K562 (cell line): ENCODE results near the gene BCL2L12. TPM values are rescaled to one million over a fixed set of nuclear protein-coding genes. Genes with fewer than 3 reads are reported as not detected.
A peak's percentile ranks its signal among the peaks of the same experiment; 100 is the strongest.

Experiments
- ATAC-seq: fragments of 200-7000 bp; cut with Tn5 transposase; 3 replicates; pipeline ENCODE4 v1.9.1; 2020; ENCODE audit warnings: moderate library complexity
- BruUV-seq: library from RNA; stranded (reverse); fragments of 400-500 nt; replicated peaks from 2 replicates; lab custom pipeline; 2021; lab: Mats Ljungman, UMichigan
- CTCF ChIA-PET: fragments of 300-600 bp; formaldehyde crosslinking; extraction: SDS; loops from one replicate; lab custom pipeline; 2021; ENCODE audit warnings: low intra/inter-chr PET ratio; lab: Yijun Ruan, JAX
- POLR2A ChIA-PET: fragments of 300-600, 350-650 bp; sonication (Branson Sonifier 250); formaldehyde crosslinking; extraction: SDS; loops from one replicate; lab custom pipeline; 2021; ENCODE audit warnings: antibody characterized with exemption, inconsistent platforms; lab: Yijun Ruan, JAX
- DNase-seq, 4 experiments: peaks; one replicate each; pipeline versions ENCODE4 v3.0.0 to v3.0.0-alpha.2; 2011 to 2018; ENCODE audit warnings: low spot score in 3 of 4, mixed read lengths in 3 of 4; ENCODE audit errors: extremely low read depth in 1 of 4
- FAIRE-seq: peaks from 2 replicates; lab custom pipeline; 2011; peaks lifted over from hg19 to GRCh38; lab: Jason Lieb, UNC
- H2AFZ ChIP-seq: 2 replicates; pipeline ENCODE4 v1.6.0; 2011; ENCODE audit warnings: low read depth, low read length, control low read depth, inconsistent platforms
- H3K27ac ChIP-seq: fragments of 200-600 bp; 3 replicates; pipeline ENCODE4 v1.8.0; 2011; ENCODE audit warnings: low read depth, mild to moderate bottlenecking, control low read depth, inconsistent platforms, low read length, moderate library complexity, mixed read lengths; ENCODE audit errors: extremely low read depth
- H3K27me3 ChIP-seq, 2 experiments: fragments of 300-600 bp in 1 of 2; 2 replicates in 1 of 2; 3 replicates in 1 of 2; pipeline versions ENCODE4 v1.6.0 to v1.8.0; 2011; ENCODE audit warnings: inconsistent platforms in 2 of 2, low read length in 2 of 2, mild to moderate bottlenecking in 1 of 2, mixed read lengths in 1 of 2, moderate library complexity in 1 of 2; ENCODE audit not compliant: control insufficient read depth in 2 of 2, insufficient read depth in 2 of 2
- H3K36me3 ChIP-seq: fragments of 300-600 bp; 3 replicates; pipeline ENCODE4 v1.8.0; 2011; ENCODE audit warnings: mild to moderate bottlenecking, low read length, inconsistent platforms; ENCODE audit not compliant: control insufficient read depth, insufficient read depth
- H3K4me1 ChIP-seq, 2 experiments: fragments of 200-600 bp in 1 of 2; replicated peaks in 1 of 2; 2 replicates in 1 of 2; 3 replicates in 1 of 2; pipeline versions ENCODE4 v1.5.1 to v1.8.0; 2011; ENCODE audit warnings: inconsistent platforms in 2 of 2, low read length in 2 of 2, mild to moderate bottlenecking in 1 of 2, mixed read lengths in 1 of 2, moderate library complexity in 1 of 2; ENCODE audit not compliant: control insufficient read depth in 2 of 2, insufficient read depth in 2 of 2
- H3K4me2 ChIP-seq: 2 replicates; pipeline ENCODE4 v1.6.1; 2011; ENCODE audit warnings: low read length, control low read depth, inconsistent platforms, mixed read lengths; ENCODE audit not compliant: insufficient read depth
- H3K4me3 ChIP-seq: fragments of 200-600 bp; sonication (generic), shearing (Covaris generic); 2 replicates; pipeline ENCODE4 v1.5.1; 2016; ENCODE audit warnings: control low read depth, inconsistent platforms
- H3K79me2 ChIP-seq: fragments of 200-600 bp; 3 replicates; pipeline ENCODE4 v1.8.0; 2011; ENCODE audit warnings: low read length, inconsistent platforms; ENCODE audit not compliant: control insufficient read depth, insufficient read depth
- H3K9ac ChIP-seq, 2 experiments: 2 replicates each; pipeline versions ENCODE4 v1.6.0 to v1.6.1; 2011; ENCODE audit warnings: low read depth in 2 of 2, low read length in 2 of 2, control low read depth in 1 of 2, inconsistent platforms in 1 of 2, mild to moderate bottlenecking in 1 of 2, mixed read lengths in 1 of 2; ENCODE audit not compliant: insufficient read depth in 1 of 2
- H3K9me1 ChIP-seq: one replicate; pipeline ENCODE4 v1.6.0; 2011; ENCODE audit warnings: inconsistent platforms, mild to moderate bottlenecking, low read length, moderate library complexity; ENCODE audit not compliant: control insufficient read depth, insufficient read depth
- H3K9me3 ChIP-seq: replicated peaks from 2 replicates; pipeline ENCODE4 v1.5.1; 2011; ENCODE audit warnings: low read depth, low read length, inconsistent platforms; ENCODE audit not compliant: control insufficient read depth, insufficient read depth
- H4K20me1 ChIP-seq: replicated peaks from 2 replicates; pipeline ENCODE4 v1.6.1; 2011; ENCODE audit warnings: low read length, inconsistent platforms, mixed read lengths; ENCODE audit not compliant: control insufficient read depth, insufficient read depth
- DEAF1 ChIP-seq: fragments of 450-650 bp; formaldehyde crosslinking; IDR thresholded peaks from 2 replicates; pipeline ENCODE4 v1.4.0; 2020; ENCODE audit warnings: mild to moderate bottlenecking, moderate library complexity
- POLR2B ChIP-seq: fragments of 450-650 bp; IDR thresholded peaks from 2 replicates; pipeline ENCODE4 v1.6.1; 2018; ENCODE audit warnings: low read depth; ENCODE audit not compliant: partially characterized antibody
- POLR2G ChIP-seq: fragments of 200-400 bp; formaldehyde crosslinking; IDR thresholded peaks from 2 replicates; pipeline ENCODE4 v1.6.1; 2017; ENCODE audit warnings: low read depth, mild to moderate bottlenecking, antibody characterized with exemption, low read length, moderate library complexity
- SLC30A9 ChIP-seq: fragments of 250-450 bp; sonication (Bioruptor Pico); IDR thresholded peaks from 2 replicates; pipeline ENCODE4 v1.8.0; 2022; ENCODE audit warnings: mild to moderate bottlenecking, moderate library complexity
- SUPT5H ChIP-seq: fragments of 450-650 bp; IDR thresholded peaks from 2 replicates; pipeline ENCODE4 v1.6.1; 2016
- WGBS: fragments of 100-300 bp; shearing (Covaris generic); methylation state at CpG from one replicate; pipeline ENCODE4 v1.1.6; 2016; ENCODE audit warnings: low coverage, mixed read lengths; ENCODE audit not compliant: insufficient coverage; ENCODE audit errors: missing lambda C conversion rate; 5-methylcytosine and 5-hydroxymethylcytosine counted together
- in situ Hi-C: fragments of 300-500 bp; cut with MboI; formaldehyde crosslinking; loops from 4 replicates; pipeline ENCODE4 v1.15.0; 2018; ENCODE audit warnings: inconsistent platforms, mixed read lengths
- intact Hi-C: fragments of 100-400 bp; cut with micrococcal nuclease; formaldehyde crosslinking; loops from 2 replicates; pipeline ENCODE4 v1.14.2; 2022
- polyA plus RNA-seq, 8 experiments: library from polyadenylated mRNA; depleted of rRNA in 4 of 8; stranded (reverse) in 5 of 8; unstranded in 3 of 8; fragments of >200 nt; fragmentation: Nextera tagmentation in 2 of 8; fragmentation: Illumina TruSeq in 1 of 8; extraction: Ambion mirVana in 2 of 8; extraction: Trizol in 1 of 8; gene quantifications; 2 replicates each; pipeline versions ENCODE4 v1.2.1 to v1.2.3, GENCODE V29; 2011 to 2014; ENCODE audit warnings: inconsistent platforms in 1 of 8, missing spikeins in 1 of 8
- total RNA-seq, 7 experiments: library from RNA; depleted of rRNA in 6 of 7; stranded (reverse); fragments of >200 nt in 6 of 7; fragmentation: Illumina TruSeq in 2 of 7; extraction: Trizol in 2 of 7; gene quantifications; 2 replicates each; pipeline versions ENCODE4 v1.2.1 to v1.2.3, GENCODE V29; 2011 to 2021; ENCODE audit warnings: low replicate concordance in 1 of 7

The BCL2L12 gene
- total and polyA plus RNA-seq, 9 of the 15 experiments (the other 6 are each of a cell fraction or from before 2014, with no cell fraction given): 7.4 to 263 (median 81.2) TPM

DNA sequence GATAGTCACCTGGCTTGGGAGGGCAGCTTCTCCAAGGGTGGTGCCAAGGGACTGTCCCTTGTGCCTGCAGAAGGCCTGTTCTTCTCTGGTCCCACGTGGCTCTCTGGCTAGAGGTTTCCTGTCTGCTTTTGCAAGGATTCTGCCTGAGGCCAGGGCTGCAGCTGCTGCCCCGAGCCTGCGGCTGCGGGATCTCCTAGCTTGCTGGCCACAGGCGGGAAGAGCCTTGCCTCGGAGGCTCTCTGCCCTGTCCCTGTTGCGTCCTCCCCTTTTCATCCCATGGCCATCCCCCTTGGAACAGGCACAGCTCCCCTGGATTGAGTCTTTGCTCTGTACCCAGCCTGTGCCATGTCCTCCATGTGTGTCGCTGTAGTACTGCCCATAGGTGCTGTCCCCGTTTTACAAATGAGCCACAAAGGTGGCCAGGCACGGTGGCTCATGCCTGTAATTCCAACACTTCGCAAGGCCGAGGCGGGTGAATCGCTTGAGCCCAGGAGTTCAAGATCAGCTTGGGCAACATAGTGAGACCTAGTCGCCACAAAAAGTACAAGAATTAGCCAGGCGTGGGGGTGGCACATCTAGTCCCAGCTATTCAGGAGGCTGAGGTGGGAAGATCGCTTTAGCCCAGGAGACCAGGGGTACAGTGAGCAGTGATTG is 9.2 kb upstream of the BCL2L12 start:
- H3K9me1 ChIP-seq: peaks cover 2% of the 10 kb centered on the region
- no peaks in the 10 kb centered on the region for H3K27me3 ChIP-seq
- H4K20me1 ChIP-seq: 0 out of 2 replicates have a peak, but pooled peaks cover 14% of the 10 kb centered on the region
- H3K4me2 ChIP-seq: no peak overlapping the region
- H3K9ac ChIP-seq: no peak overlapping the region
- TF ChIP-seq SLC30A9 (CRISPR knock-in tag) (no peak), POLR2G (0 out of 2 replicates have a peak, but pooled peaks have one; percentile 4)
- TF ChIP-seq, all 486 proteins: peak for 1
- FAIRE-seq (no peak), DNase-seq (no peak), ATAC-seq (no peak)
- ChIA-PET CTCF (no interaction called here), POLR2A (interaction anchor here (0.6 to 4.8 kb wide), 4 partner anchors 10 to 75 kb away, joined by 3 to 28 read pairs (median 20); partner anchors contain the start of genes BCL2L12, IRF3, PRRG2 and RRAS)
- no peak overlapping the region for H2AFZ ChIP-seq
- no peak overlapping the region for H3K4me3 ChIP-seq
- intact Hi-C loops: no loop called here
- H3K36me3 ChIP-seq: peaks cover 89% of the 10 kb centered on the region; the same call in 2 of the 3 replicates
- no peak overlapping the region for H3K27ac ChIP-seq
- H3K9me3 ChIP-seq: 0 out of 2 replicates have a peak, but pooled peaks cover 2% of the 10 kb centered on the region
- H3K79me2 ChIP-seq: no peaks in the 10 kb centered on the region
- in situ Hi-C loops: no loop called here
- H3K4me1 ChIP-seq: peaks cover 0 to 18% of the 10 kb centered on the region in 2 experiments; a peak in 2 of 5 replicates
- no TSS peak for BruUV-seq
- WGBS: 92% methylated on average over 17 of the region's 17 CpGs

GRCh38 chr19:49657493-49658138 is 8.1 kb upstream of the BCL2L12 start:
- WGBS: 91% methylated on average over 18 of the region's 22 CpGs
- no peak for ATAC-seq
- Histone ChIP-seq H3K27ac (no peak overlapping the region), H3K9me1 (peaks cover 2% of the 10 kb centered on the region), H3K27me3 (no peaks in the 10 kb centered on the region), H3K79me2 (no peaks in the 10 kb centered on the region), H3K9me3 (0 out of 2 replicates have a peak, but pooled peaks cover 2% of the 10 kb centered on the region), H3K4me2 (no peak overlapping the region), H3K9ac (peak overlapping the region in 1 of 2 experiments; percentile 74; a peak in 2 of 4 replicates), H3K36me3 (peaks cover 94% of the 10 kb centered on the region; the same call in 2 of the 3 replicates), H2AFZ (no peak overlapping the region), H4K20me1 (0 out of 2 replicates have a peak, but pooled peaks cover 14% of the 10 kb centered on the region), H3K4me1 (peaks cover 0 to 24% of the 10 kb centered on the region in 2 experiments; a peak in 2 of 5 replicates), H3K4me3 (no peak overlapping the region)
- CTCF ChIA-PET: no interaction called here
- POLR2A ChIA-PET: interaction anchor here (1.4 to 4.8 kb wide), 4 partner anchors 8 to 17 kb away, joined by 3 to 28 read pairs (median 10); partner anchors contain the start of genes BCL2L12, IRF3, RRAS and SCAF1
- in situ Hi-C loops: no loop called here
- TF ChIP-seq DEAF1 (CRISPR knock-in tag) (no peak), POLR2B (peak; percentile 20), SUPT5H (0 out of 2 replicates have a peak, but pooled peaks have one; percentile 15)
- FAIRE-seq: no peak
- no peak for DNase-seq
- intact Hi-C loops: no loop called here
- no TSS peak for BruUV-seq
